ENCODE data around the gene PCIF1. TPM values are rescaled to one million over a fixed set of nuclear protein-coding genes. Genes with fewer than 3 reads are reported as not detected.

PCIF1 gene
- polyA plus RNA-seq, 4 donors: 16.1 to 30.0 (median 26.8) TPM

- Histone ChIP-seq H3K36me3 (ENCODE audit: control insufficient read depth in 3 of 3, insufficient read depth in 2 of 3, low read depth in 1 of 3, low read length in 3 of 3) (peaks cover 9 to 87% (median 29%) of the 10 kb centered on the region in 3 donors), H3K27me3 (ENCODE audit: control insufficient read depth in 3 of 3, insufficient read depth in 3 of 3, low read length in 3 of 3) (no peaks in the 10 kb centered on the region)
- no peak for FAIRE-seq
Measured at GRCh38 chr20:45946149-45946970, 11.9 kb downstream of the PCIF1 start.

GRCh38 chr20:45947110-45947866, 12.8 kb downstream of the PCIF1 start:
- Histone ChIP-seq H3K27ac (ENCODE audit: low read depth in 1 of 3, low read length in 2 of 3) (no peak overlapping the region), H3K36me3 (ENCODE audit: control insufficient read depth in 3 of 3, insufficient read depth in 2 of 3, low read depth in 1 of 3, low read length in 3 of 3) (peaks cover 12 to 91% (median 35%) of the 10 kb centered on the region in 3 donors)
- 82 to 89% (median 86%) methylated on average over 25 to 29 of the region's 29 CpGs for WGBS, 3 donors

More at GRCh38 chr20:45946149-45946970, 11.9 kb downstream of the PCIF1 start:
- DNase-seq: peak; percentile 48 to 54
- Histone ChIP-seq H3K4me1 (ENCODE audit: control insufficient read depth in 3 of 3, insufficient read depth in 2 of 3, low read depth in 1 of 3, low read length in 2 of 3) (no peaks in the 10 kb centered on the region), H3K4me3 (ENCODE audit: low read depth in 1 of 3, low read length in 3 of 3) (no peak overlapping the region), H3K27ac (ENCODE audit: low read depth in 1 of 3, low read length in 2 of 3) (peak overlapping the region in 2 of 3 donors; percentile 22 to 38), H3K9me3 (ENCODE audit: control insufficient read depth in 2 of 2, insufficient read depth in 1 of 2, low read depth in 1 of 2, low read length in 1 of 2) (no peaks in the 10 kb centered on the region)
- 79 to 87% (median 83%) methylated on average over 20 of the region's 20 CpGs for WGBS, 3 donors

GRCh38 chr20:45948261-45948733, 13.8 kb downstream of the PCIF1 start:
- WGBS, 3 donors: 78 to 93% (median 86%) methylated on average over 7 of the region's 7 CpGs
- peaks cover 10 to 91% (median 32%) of the 10 kb centered on the region in 3 donors for H3K36me3 ChIP-seq (ENCODE audit: control insufficient read depth in 3 of 3, insufficient read depth in 2 of 3, low read depth in 1 of 3, low read length in 3 of 3)
- no peak for DNase-seq

More at GRCh38 chr20:45947110-45947866, 12.8 kb downstream of the PCIF1 start:
- H3K4me3 ChIP-seq (ENCODE audit: low read depth in 1 of 3, low read length in 3 of 3): no peak overlapping the region
- H3K9me3 ChIP-seq (ENCODE audit: control insufficient read depth in 2 of 2, insufficient read depth in 1 of 2, low read depth in 1 of 2, low read length in 1 of 2): no peaks in the 10 kb centered on the region
- no peaks in the 10 kb centered on the region for H3K27me3 ChIP-seq (ENCODE audit: control insufficient read depth in 3 of 3, insufficient read depth in 3 of 3, low read length in 3 of 3)
- FAIRE-seq (no peak), DNase-seq (no peak)
- no peaks in the 10 kb centered on the region for H3K4me1 ChIP-seq (ENCODE audit: control insufficient read depth in 3 of 3, insufficient read depth in 2 of 3, low read depth in 1 of 3, low read length in 2 of 3)

GRCh38 chr20:45948742-45949541, 14.5 kb downstream of the PCIF1 start:
- Histone ChIP-seq H3K36me3 (ENCODE audit: control insufficient read depth in 3 of 3, insufficient read depth in 2 of 3, low read depth in 1 of 3, low read length in 3 of 3) (peaks cover 10 to 92% (median 25%) of the 10 kb centered on the region in 3 donors), H3K4me1 (ENCODE audit: control insufficient read depth in 3 of 3, insufficient read depth in 2 of 3, low read depth in 1 of 3, low read length in 2 of 3) (no peaks in the 10 kb centered on the region), H3K4me3 (ENCODE audit: low read depth in 1 of 3, low read length in 3 of 3) (no peak overlapping the region), H3K27me3 (ENCODE audit: control insufficient read depth in 3 of 3, insufficient read depth in 3 of 3, low read length in 3 of 3) (no peaks in the 10 kb centered on the region), H3K27ac (ENCODE audit: low read depth in 1 of 3, low read length in 2 of 3) (no peak overlapping the region), H3K9me3 (ENCODE audit: control insufficient read depth in 2 of 2, insufficient read depth in 1 of 2, low read depth in 1 of 2, low read length in 1 of 2) (no peaks in the 10 kb centered on the region)
- WGBS, 3 donors: 72 to 84% (median 81%) methylated on average over 10 of the region's 10 CpGs
- DNase-seq: no peak
- no peak for FAIRE-seq

More at GRCh38 chr20:45948261-45948733, 13.8 kb downstream of the PCIF1 start:
- no peaks in the 10 kb centered on the region for H3K27me3 ChIP-seq (ENCODE audit: control insufficient read depth in 3 of 3, insufficient read depth in 3 of 3, low read length in 3 of 3)
- no peaks in the 10 kb centered on the region for H3K4me1 ChIP-seq (ENCODE audit: control insufficient read depth in 3 of 3, insufficient read depth in 2 of 3, low read depth in 1 of 3, low read length in 2 of 3)
- H3K4me3 ChIP-seq (ENCODE audit: low read depth in 1 of 3, low read length in 3 of 3): no peak overlapping the region
- no peak for FAIRE-seq
- H3K9me3 ChIP-seq (ENCODE audit: control insufficient read depth in 2 of 2, insufficient read depth in 1 of 2, low read depth in 1 of 2, low read length in 1 of 2): no peaks in the 10 kb centered on the region
- no peak overlapping the region for H3K27ac ChIP-seq (ENCODE audit: low read depth in 1 of 3, low read length in 2 of 3)

GRCh38 chr20:45949542-45950329, 15.3 kb downstream of the PCIF1 start:
- H3K4me3 ChIP-seq (ENCODE audit: low read depth in 1 of 3, low read length in 3 of 3): no peak overlapping the region
- no peaks in the 10 kb centered on the region for H3K4me1 ChIP-seq (ENCODE audit: control insufficient read depth in 3 of 3, insufficient read depth in 2 of 3, low read depth in 1 of 3, low read length in 2 of 3)
- H3K9me3 ChIP-seq (ENCODE audit: control insufficient read depth in 2 of 2, insufficient read depth in 1 of 2, low read depth in 1 of 2, low read length in 1 of 2): no peaks in the 10 kb centered on the region
- H3K27me3 ChIP-seq (ENCODE audit: control insufficient read depth in 3 of 3, insufficient read depth in 3 of 3, low read length in 3 of 3): no peaks in the 10 kb centered on the region
- FAIRE-seq (no peak), DNase-seq (no peak)
- peaks cover 10 to 91% (median 24%) of the 10 kb centered on the region in 3 donors for H3K36me3 ChIP-seq (ENCODE audit: control insufficient read depth in 3 of 3, insufficient read depth in 2 of 3, low read depth in 1 of 3, low read length in 3 of 3)
- H3K27ac ChIP-seq (ENCODE audit: low read depth in 1 of 3, low read length in 2 of 3): no peak overlapping the region
- WGBS, 3 donors: 81 to 87% (median 84%) methylated on average over 13 of the region's 13 CpGs

GRCh38 chr20:45950330-45950646, 15.8 kb downstream of the PCIF1 start:
- H3K4me3 ChIP-seq (ENCODE audit: low read depth in 1 of 3, low read length in 3 of 3): no peak overlapping the region
- H3K4me1 ChIP-seq (ENCODE audit: control insufficient read depth in 3 of 3, insufficient read depth in 2 of 3, low read depth in 1 of 3, low read length in 2 of 3): no peaks in the 10 kb centered on the region
- no peaks in the 10 kb centered on the region for H3K27me3 ChIP-seq (ENCODE audit: control insufficient read depth in 3 of 3, insufficient read depth in 3 of 3, low read length in 3 of 3)
- H3K9me3 ChIP-seq (ENCODE audit: control insufficient read depth in 2 of 2, insufficient read depth in 1 of 2, low read depth in 1 of 2, low read length in 1 of 2): no peaks in the 10 kb centered on the region
- DNase-seq (no peak), FAIRE-seq (no peak)
- WGBS, 3 donors: 92 to 94% (median 93%) methylated on average over 9 of the region's 9 CpGs
- peaks cover 10 to 86% (median 24%) of the 10 kb centered on the region in 3 donors for H3K36me3 ChIP-seq (ENCODE audit: control insufficient read depth in 3 of 3, insufficient read depth in 2 of 3, low read depth in 1 of 3, low read length in 3 of 3)
- no peak overlapping the region for H3K27ac ChIP-seq (ENCODE audit: low read depth in 1 of 3, low read length in 2 of 3)

- no peak for FAIRE-seq
- Histone ChIP-seq H3K9me3 (ENCODE audit: control insufficient read depth in 2 of 2, insufficient read depth in 1 of 2, low read depth in 1 of 2, low read length in 1 of 2) (no peaks in the 10 kb centered on the region), H3K36me3 (ENCODE audit: control insufficient read depth in 3 of 3, insufficient read depth in 2 of 3, low read depth in 1 of 3, low read length in 3 of 3) (peaks cover 14 to 73% (median 18%) of the 10 kb centered on the region in 3 donors), H3K4me1 (ENCODE audit: control insufficient read depth in 3 of 3, insufficient read depth in 2 of 3, low read depth in 1 of 3, low read length in 2 of 3) (no peaks in the 10 kb centered on the region), H3K27ac (ENCODE audit: low read depth in 1 of 3, low read length in 2 of 3) (no peak overlapping the region), H3K4me3 (ENCODE audit: low read depth in 1 of 3, low read length in 3 of 3) (no peak overlapping the region), H3K27me3 (ENCODE audit: control insufficient read depth in 3 of 3, insufficient read depth in 3 of 3, low read length in 3 of 3) (no peaks in the 10 kb centered on the region)
- DNase-seq: no peak
- WGBS, 3 donors: 93 to 94% (median 94%) methylated on average over 17 to 19 of the region's 19 CpGs
Measured at GRCh38 chr20:45951925-45952834, 17.7 kb downstream of the PCIF1 start.

All from small intestine (tissue), 7 donors.